Neutrophil (primary cell): ENCODE measurements around the gene LRRC42.

Experiments used
- H3K27ac ChIP-seq: fragments of 200-600 bp; sonication (generic); 2 replicates; pipeline ENCODE4 v1.5.1; 2016; ENCODE audit warnings: mild to moderate bottlenecking, moderate library complexity
- H3K27me3 ChIP-seq: fragments of 200-600 bp; sonication (generic); 2 replicates; pipeline ENCODE4 v1.6.0; 2016; ENCODE audit warnings: mild to moderate bottlenecking
- H3K36me3 ChIP-seq: fragments of 200-600 bp; sonication (generic); 2 replicates; pipeline ENCODE4 v1.5.1; 2017
- H3K4me1 ChIP-seq, 2 experiments: fragments of 200-600 bp in 1 of 2; sonication (generic) in 1 of 2; 1 replicate in 1 of 2; 2 replicates in 1 of 2; pipeline versions ENCODE4 v1.5.1 to v1.6.1; 2013 to 2016; ENCODE audit warnings: low read depth in 1 of 2, low read length in 1 of 2, mild to moderate bottlenecking in 1 of 2, moderate library complexity in 1 of 2; ENCODE audit not compliant: control insufficient read depth in 1 of 2, insufficient read depth in 1 of 2
- H3K4me3 ChIP-seq, 2 experiments: fragments of 200-600 bp in 1 of 2; sonication (generic) in 1 of 2; 1 replicate in 1 of 2; 2 replicates in 1 of 2; pipeline ENCODE4 v1.5.1; 2013 to 2016; ENCODE audit warnings: low read depth in 1 of 2, low read length in 1 of 2, mild to moderate bottlenecking in 1 of 2, moderate library complexity in 1 of 2
- H3K9me3 ChIP-seq: fragments of 200-600 bp; sonication (generic); 2 replicates; pipeline ENCODE4 v1.5.1; 2016
- CTCF ChIP-seq: fragments of 200-600 bp; sonication (generic); IDR thresholded peaks from 2 replicates; pipeline ENCODE4 v1.5.1; 2016; ENCODE audit warnings: antibody characterized with exemption

Gene LRRC42

GRCh38 chr1:53956308-53957168, 10.4 kb downstream of the LRRC42 start:
- peaks cover 37% of the 10 kb centered on the region for H3K36me3 ChIP-seq
- peak overlapping the region in 1 of 2 experiments; percentile 12 for H3K4me3 ChIP-seq
- no peak for TF ChIP-seq CTCF
- H3K27ac ChIP-seq, result peak overlapping the region; percentile 86
- H3K27me3 ChIP-seq, result no peaks in the 10 kb centered on the region
- H3K9me3 ChIP-seq, result no peaks in the 10 kb centered on the region
- H3K4me1 ChIP-seq, result peaks cover 20% of the 10 kb centered on the region in 2 experiments

GRCh38 chr1:53957194-53957818, 11.2 kb downstream of the LRRC42 start:
- Histone ChIP-seq H3K27me3 (no peaks in the 10 kb centered on the region), H3K9me3 (no peaks in the 10 kb centered on the region), H3K4me1 (peaks cover 20% of the 10 kb centered on the region in 2 experiments), H3K4me3 (peak overlapping the region in 1 of 2 experiments; percentile 12), H3K36me3 (peaks cover 35% of the 10 kb centered on the region), H3K27ac (peak overlapping the region; percentile 86)
- TF ChIP-seq CTCF, result no peak

- H3K27ac ChIP-seq, result no peak overlapping the region
- peaks cover 34% of the 10 kb centered on the region for H3K36me3 ChIP-seq
- H3K4me1 ChIP-seq, result peaks cover 34 to 35% of the 10 kb centered on the region in 2 experiments
- no peaks in the 10 kb centered on the region for H3K9me3 ChIP-seq
- H3K27me3 ChIP-seq, result no peaks in the 10 kb centered on the region
- H3K4me3 ChIP-seq, result no peak overlapping the region
- peak; percentile 62 for TF ChIP-seq CTCF
These were observed 13.6 kb downstream of the LRRC42 start for GRCh38 chr1:53959664-53960250.

DNA sequence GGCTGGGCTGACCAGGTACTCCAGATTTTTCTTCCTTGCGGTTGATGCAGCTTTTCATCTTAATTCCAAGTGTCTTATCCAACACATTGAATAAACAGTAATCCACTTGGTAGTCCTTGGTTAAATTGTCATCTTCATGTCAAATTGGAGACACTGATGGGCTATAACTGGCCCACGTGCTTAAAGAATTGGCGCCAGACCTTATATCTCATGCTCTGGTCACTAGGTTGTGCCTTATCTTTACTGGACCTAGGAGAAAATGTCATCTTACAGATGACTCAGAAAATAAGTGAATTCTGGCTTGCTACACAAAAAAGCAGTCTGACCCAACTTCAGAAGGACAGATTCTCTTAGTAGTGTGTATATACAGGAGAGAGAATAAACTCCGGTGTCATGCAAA, 16.2 kb downstream of the LRRC42 start:
- no peak overlapping the region for H3K4me3 ChIP-seq
- peaks cover 51% of the 10 kb centered on the region for H3K36me3 ChIP-seq
- no peaks in the 10 kb centered on the region for H3K9me3 ChIP-seq
- no peak for TF ChIP-seq CTCF
- no peaks in the 10 kb centered on the region for H3K27me3 ChIP-seq
- H3K27ac ChIP-seq, result no peak overlapping the region
- peaks cover 17 to 18% of the 10 kb centered on the region in 2 experiments for H3K4me1 ChIP-seq

DNA sequence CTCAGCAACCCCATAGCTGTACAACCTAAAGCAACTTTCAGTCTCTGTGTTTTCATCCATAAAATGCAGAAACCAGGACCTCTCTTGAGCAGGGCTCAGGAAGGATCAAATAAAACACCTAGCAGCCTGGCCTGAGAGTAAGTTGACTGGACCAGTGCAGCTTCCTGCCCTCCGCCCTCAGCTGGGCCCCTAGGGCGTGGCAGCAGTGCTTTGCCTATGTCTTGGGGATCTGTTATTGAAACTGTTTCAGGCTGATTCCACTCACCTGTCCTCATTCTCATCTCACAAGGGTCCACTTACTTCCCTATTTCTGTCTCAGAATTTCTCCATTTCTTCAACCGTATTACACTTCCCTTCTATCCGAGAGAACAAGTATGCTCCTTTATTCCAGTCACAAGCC, 17.3 kb downstream of the LRRC42 start:
- no peaks in the 10 kb centered on the region for H3K9me3 ChIP-seq
- H3K36me3 ChIP-seq, result peaks cover 62% of the 10 kb centered on the region
- TF ChIP-seq CTCF, result no peak

More for the DNA sequence above, 17.3 kb downstream of the LRRC42 start:
- Histone ChIP-seq H3K27ac (peak overlapping the region; percentile 71), H3K27me3 (no peaks in the 10 kb centered on the region), H3K4me1 (peaks cover 14 to 15% of the 10 kb centered on the region in 2 experiments), H3K4me3 (no peak overlapping the region)
